Stimulated activated naive CD8-positive, alpha-beta T cell treated with anti-CD3 and anti-CD28 coated beads, Interleukin-15, Interleukin-2, amounts not matched to agents 100 ng/mL and 50 ng/mL, for 24 hours (primary cell): ENCODE results near the gene GBP2.
"Not testable (repeated sequence)": the region's sequence is repeated elsewhere in the genome, so short reads cannot be mapped to it uniquely, and the experiment has no call there.

Source experiments
- H3K27ac Mint-ChIP-seq: one replicate; pipeline ENCODE4 v1.8.0; 2021; ENCODE audit warnings: mild to moderate bottlenecking, mixed read lengths
- H3K27me3 Mint-ChIP-seq: one replicate; pipeline ENCODE4 v1.8.0; 2021; ENCODE audit warnings: mixed read lengths
- H3K36me3 Mint-ChIP-seq: one replicate; pipeline ENCODE4 v1.8.0; 2021; ENCODE audit warnings: low read depth, mixed read lengths
- H3K4me1 Mint-ChIP-seq: one replicate; pipeline ENCODE4 v1.8.0; 2021; ENCODE audit warnings: low read depth, mixed read lengths
- H3K4me3 Mint-ChIP-seq: one replicate; pipeline ENCODE4 v1.8.0; 2021; ENCODE audit warnings: mild to moderate bottlenecking, mixed read lengths
- H3K9me3 Mint-ChIP-seq: one replicate; pipeline ENCODE4 v1.8.0; 2021; ENCODE audit warnings: mixed read lengths

Gene GBP2

DNA sequence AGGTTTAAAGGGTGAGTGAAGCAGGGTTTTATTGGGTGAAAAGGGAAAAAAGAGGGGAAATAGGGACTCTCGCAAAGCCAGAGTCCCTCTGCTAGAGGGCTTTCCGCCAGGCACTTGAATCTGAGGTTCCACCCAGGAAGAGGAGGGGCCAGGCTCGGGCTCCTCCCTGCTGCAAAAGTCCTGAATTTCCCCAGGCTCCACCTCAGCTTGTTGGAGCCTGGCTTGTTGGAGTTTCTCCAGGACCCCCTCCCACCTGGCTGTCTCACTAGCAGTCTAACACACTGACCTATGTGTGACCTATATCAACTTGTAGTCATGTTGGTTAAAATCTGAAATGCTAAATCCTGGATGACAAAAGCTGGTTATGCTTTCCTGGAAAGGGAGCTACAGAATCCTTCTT lies 25.5 kb downstream of the GBP2 start:
- H3K27ac Mint-ChIP-seq, result no peak overlapping the region
- peaks cover 7% of the 10 kb centered on the region for H3K4me1 Mint-ChIP-seq
- no peaks in the 10 kb centered on the region for H3K27me3 Mint-ChIP-seq
- no peak overlapping the region for H3K4me3 Mint-ChIP-seq
- peaks cover 22% of the 10 kb centered on the region for H3K9me3 Mint-ChIP-seq
- H3K36me3 Mint-ChIP-seq, result peaks cover 26% of the 10 kb centered on the region

- Mint-ChIP-seq H3K27ac (no peak overlapping the region), H3K36me3 (peaks cover 10% of the 10 kb centered on the region), H3K4me3 (no peak overlapping the region), H3K9me3 (peaks cover 17% of the 10 kb centered on the region), H3K4me1 (peaks cover under 1% of the 10 kb centered on the region), H3K27me3 (no peaks in the 10 kb centered on the region)
Observed at GRCh38 chr1:89098857-89099256, 27.1 kb downstream of the GBP2 start.

DNA sequence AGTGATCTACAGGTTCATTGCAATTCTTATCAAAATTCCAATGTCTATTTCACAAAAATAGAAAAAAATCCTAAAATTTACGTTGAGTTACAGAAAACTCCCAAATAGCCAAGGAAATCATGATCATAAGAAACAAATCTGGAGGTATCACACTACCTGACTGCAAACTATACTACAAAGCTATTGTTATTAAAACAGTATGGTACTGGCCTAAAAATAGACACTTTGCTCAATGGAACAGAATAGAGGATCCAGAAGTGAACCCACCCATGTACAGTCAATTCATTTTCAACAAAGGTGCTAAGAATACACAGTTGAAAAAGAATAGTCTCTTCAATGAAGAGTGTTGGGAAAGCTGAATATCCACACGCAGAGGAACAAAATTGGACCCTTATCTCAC lies 30.2 kb downstream of the GBP2 start:
- Mint-ChIP-seq H3K27me3 (no peaks in the 10 kb centered on the region), H3K36me3 (peaks cover 4% of the 10 kb centered on the region), H3K27ac (no peak overlapping the region), H3K4me3 (no peak overlapping the region), H3K9me3 (peaks cover 17% of the 10 kb centered on the region), H3K4me1 (no peaks in the 10 kb centered on the region)

GRCh38 chr1:89089962-89090361 lies 36.0 kb downstream of the GBP2 start:
- H3K36me3 Mint-ChIP-seq, result no peaks in the 10 kb centered on the region
- no peak overlapping the region for H3K4me3 Mint-ChIP-seq
- no peaks in the 10 kb centered on the region for H3K9me3 Mint-ChIP-seq
- H3K27ac Mint-ChIP-seq, result no peak overlapping the region
- no peaks in the 10 kb centered on the region for H3K27me3 Mint-ChIP-seq
- no peaks in the 10 kb centered on the region for H3K4me1 Mint-ChIP-seq

DNA sequence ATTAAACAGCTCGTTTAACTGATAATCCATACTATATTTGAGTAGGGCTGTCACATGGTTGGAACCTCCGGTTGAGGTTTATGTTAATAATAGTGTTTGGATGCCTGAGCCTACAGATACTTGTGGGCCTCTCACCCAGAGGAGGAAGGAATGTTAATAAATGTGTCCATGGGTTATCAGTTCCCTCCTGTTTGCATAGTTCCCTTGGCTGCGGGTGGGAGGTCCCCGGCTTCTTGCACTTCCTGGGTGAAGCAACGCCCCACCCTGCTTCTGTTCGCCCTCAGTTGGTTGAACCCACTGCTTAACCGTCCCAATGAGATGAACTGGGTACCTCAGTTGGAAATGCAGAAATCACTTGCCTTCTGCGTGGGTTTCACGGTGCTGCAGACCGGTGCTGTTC lies 37.3 kb downstream of the GBP2 start:
- H3K9me3 Mint-ChIP-seq, result no peaks in the 10 kb centered on the region
- H3K4me3 Mint-ChIP-seq, result no peak overlapping the region
- no peaks in the 10 kb centered on the region for H3K36me3 Mint-ChIP-seq
- no peak overlapping the region for H3K27ac Mint-ChIP-seq
- H3K4me1 Mint-ChIP-seq, result no peaks in the 10 kb centered on the region
- H3K27me3 Mint-ChIP-seq, result no peaks in the 10 kb centered on the region

- Mint-ChIP-seq H3K36me3 (no peaks in the 10 kb centered on the region), H3K9me3 (no peaks in the 10 kb centered on the region), H3K4me1 (peaks cover under 1% of the 10 kb centered on the region)
Observed at GRCh38 chr1:89087241-89087640, 38.7 kb downstream of the GBP2 start.

DNA sequence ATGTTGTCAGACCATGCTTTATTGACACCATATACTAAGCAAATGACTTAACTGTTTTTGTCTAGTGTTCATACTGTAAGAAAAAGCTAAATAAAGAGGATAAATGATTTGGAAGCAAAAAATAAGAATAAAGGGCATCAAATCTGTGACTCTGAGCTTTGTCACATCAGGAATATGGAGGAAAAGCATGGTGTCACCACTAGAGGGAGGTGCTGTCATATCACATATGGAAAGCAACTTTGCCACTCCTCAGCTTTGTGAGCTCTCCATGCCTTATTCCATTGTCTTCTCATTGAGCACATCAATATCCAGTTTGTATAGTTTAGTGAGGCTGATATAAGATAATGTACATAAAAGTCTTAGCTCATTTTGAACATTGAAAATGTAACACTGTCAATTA lies 40.1 kb downstream of the GBP2 start:
- H3K36me3 Mint-ChIP-seq, result no peaks in the 10 kb centered on the region
- H3K4me1 Mint-ChIP-seq, result peaks cover 4% of the 10 kb centered on the region
- no peak overlapping the region for H3K4me3 Mint-ChIP-seq
- no peaks in the 10 kb centered on the region for H3K27me3 Mint-ChIP-seq
- no peak overlapping the region for H3K27ac Mint-ChIP-seq
- H3K9me3 Mint-ChIP-seq, result no peaks in the 10 kb centered on the region

More at GRCh38 chr1:89087241-89087640, 38.7 kb downstream of the GBP2 start:
- no peaks in the 10 kb centered on the region for H3K27me3 Mint-ChIP-seq
- H3K27ac Mint-ChIP-seq, result no peak overlapping the region
- no peak overlapping the region for H3K4me3 Mint-ChIP-seq

- Mint-ChIP-seq H3K4me3 (no peak overlapping the region), H3K27ac (no peak overlapping the region)
Observed at GRCh38 chr1:89081005-89081404, 44.9 kb downstream of the GBP2 start.

GRCh38 chr1:89080068-89080467 lies 45.8 kb downstream of the GBP2 start:
- H3K4me3 Mint-ChIP-seq, H3K27me3 Mint-ChIP-seq, H3K36me3 Mint-ChIP-seq, H3K4me1 Mint-ChIP-seq: not testable (repeated sequence)
- H3K27ac Mint-ChIP-seq, result peak overlapping the region; percentile 41
- H3K9me3 Mint-ChIP-seq, result peaks cover 14% of the 10 kb centered on the region

More at GRCh38 chr1:89081005-89081404, 44.9 kb downstream of the GBP2 start:
- Mint-ChIP-seq H3K36me3 (peaks cover 5% of the 10 kb centered on the region), H3K9me3 (peaks cover 14% of the 10 kb centered on the region), H3K4me1 (peaks cover 4% of the 10 kb centered on the region), H3K27me3 (no peaks in the 10 kb centered on the region)

- peaks cover 28% of the 10 kb centered on the region for H3K4me1 Mint-ChIP-seq
- not testable (repeated sequence) for H3K27ac Mint-ChIP-seq, H3K9me3 Mint-ChIP-seq, H3K27me3 Mint-ChIP-seq, H3K36me3 Mint-ChIP-seq, H3K4me3 Mint-ChIP-seq
Observed at GRCh38 chr1:89072466-89073065, 53.3 kb downstream of the GBP2 start.

- no peaks in the 10 kb centered on the region for H3K27me3 Mint-ChIP-seq
- H3K9me3 Mint-ChIP-seq, result peaks cover 8% of the 10 kb centered on the region
- peaks cover 33% of the 10 kb centered on the region for H3K4me1 Mint-ChIP-seq
- H3K4me3 Mint-ChIP-seq, result peak overlapping the region; percentile 84
- H3K27ac Mint-ChIP-seq, result peak overlapping the region; percentile 91
- H3K36me3 Mint-ChIP-seq, result peaks cover 9% of the 10 kb centered on the region
Observed at GRCh38 chr1:89070509-89070908, 55.4 kb downstream of the GBP2 start.

DNA sequence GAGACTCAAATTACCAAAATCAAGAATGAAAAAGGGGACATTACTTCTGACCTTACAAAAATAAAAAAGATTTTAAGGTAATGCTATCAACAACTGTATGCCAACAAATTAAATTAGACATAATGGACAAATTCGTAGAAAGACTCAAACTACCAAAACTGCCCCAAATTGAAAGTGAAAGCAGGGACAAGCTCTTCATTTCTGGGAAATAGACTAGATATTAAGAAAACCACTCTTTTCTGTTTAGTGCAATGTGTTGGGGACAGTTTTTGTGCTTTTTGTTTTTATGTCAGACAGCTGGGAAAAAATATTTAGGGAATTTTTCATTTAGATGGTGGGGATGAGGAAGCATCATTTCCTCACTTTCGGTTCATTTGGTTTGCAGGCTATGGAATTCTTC lies 56.0 kb downstream of the GBP2 start:
- Mint-ChIP-seq H3K27me3 (no peaks in the 10 kb centered on the region), H3K27ac (peak overlapping the region; percentile 91), H3K9me3 (peaks cover 8% of the 10 kb centered on the region), H3K36me3 (peaks cover 9% of the 10 kb centered on the region), H3K4me1 (peaks cover 38% of the 10 kb centered on the region), H3K4me3 (peak overlapping the region; percentile 84)

GRCh38 chr1:89068291-89068690 lies 57.6 kb downstream of the GBP2 start:
- Mint-ChIP-seq H3K27ac (peak overlapping the region; percentile 9), H3K9me3 (peaks cover 8% of the 10 kb centered on the region), H3K27me3 (no peaks in the 10 kb centered on the region), H3K4me1 (peaks cover 46% of the 10 kb centered on the region), H3K36me3 (peaks cover 14% of the 10 kb centered on the region), H3K4me3 (no peak overlapping the region)

DNA sequence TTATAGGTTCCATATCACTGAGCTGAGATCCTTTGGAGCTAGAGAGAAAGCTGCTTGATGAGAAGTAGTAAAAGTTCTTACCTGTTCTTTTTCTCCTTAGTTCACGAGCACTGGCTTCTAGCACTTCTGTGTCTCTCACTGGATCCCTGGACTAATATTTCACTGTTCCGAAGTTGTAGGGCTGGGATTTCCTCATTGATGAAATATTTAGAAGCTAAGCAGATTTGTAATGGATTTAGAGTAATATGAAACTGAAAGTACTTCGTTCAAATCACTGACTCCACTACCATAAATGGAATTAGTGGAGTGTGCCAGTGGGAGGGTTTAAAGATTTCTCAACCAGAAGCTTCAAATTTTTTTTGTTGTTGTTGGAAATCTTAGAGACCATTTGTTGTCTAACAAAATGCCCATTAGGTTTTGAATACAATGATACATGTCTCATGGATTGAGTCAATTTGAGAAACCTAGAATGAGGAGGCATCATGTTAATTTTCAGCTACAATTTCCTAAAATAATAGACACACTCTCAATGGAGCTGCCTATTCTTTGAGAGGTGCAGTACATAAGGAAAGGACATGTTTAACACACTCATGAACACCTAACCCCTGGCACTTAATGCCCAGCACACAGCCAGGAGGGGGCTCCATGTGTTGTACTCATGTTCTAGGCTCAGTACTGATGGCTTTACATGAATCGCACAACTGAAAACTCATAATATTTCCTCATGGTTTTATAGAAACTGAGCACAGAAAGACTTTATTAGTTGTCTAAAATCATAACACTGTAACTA lies 60.6 kb downstream of the GBP2 start, which contains the start of gene GBP1:
GBP1 (minus strand) TSS at position 130 of the 790 bp plus-strand sequence. CDS start 1,974 bp downstream, outside the sequence.
- Mint-ChIP-seq H3K4me1 (peaks cover 69% of the 10 kb centered on the region), H3K27me3 (no peaks in the 10 kb centered on the region), H3K4me3 (peak within 1 kb of the TSS; percentile 93), H3K27ac (peak within 1 kb of the TSS; percentile 91), H3K36me3 (peaks cover 32% of the 10 kb centered on the region), H3K9me3 (no peaks in the 10 kb centered on the region)

GRCh38 chr1:89064632-89065031 lies 61.3 kb downstream of the GBP2 start:
- H3K36me3 Mint-ChIP-seq, result peaks cover 35% of the 10 kb centered on the region
- H3K27me3 Mint-ChIP-seq, result no peaks in the 10 kb centered on the region
- H3K4me3 Mint-ChIP-seq, result peak overlapping the region; percentile 93
- peaks cover 65% of the 10 kb centered on the region for H3K4me1 Mint-ChIP-seq
- no peaks in the 10 kb centered on the region for H3K9me3 Mint-ChIP-seq
- peak overlapping the region; percentile 91 for H3K27ac Mint-ChIP-seq
